Measurements from ENCODE around the gene ADARB1.
A peak's percentile ranks its signal among the peaks of the same experiment; 100 is the strongest.

The ADARB1 gene

GRCh38 chr21:45109831-45110492, 35.6 kb downstream of the ADARB1 start:
- peak; percentile 87 for DNase-seq (ENCODE audit: low spot score)
- TF ChIP-seq CTCF (IDR thresholded peaks at IDR 0.05; ENCODE audit: extremely low read depth, missing control alignments), result no peak

DNA sequence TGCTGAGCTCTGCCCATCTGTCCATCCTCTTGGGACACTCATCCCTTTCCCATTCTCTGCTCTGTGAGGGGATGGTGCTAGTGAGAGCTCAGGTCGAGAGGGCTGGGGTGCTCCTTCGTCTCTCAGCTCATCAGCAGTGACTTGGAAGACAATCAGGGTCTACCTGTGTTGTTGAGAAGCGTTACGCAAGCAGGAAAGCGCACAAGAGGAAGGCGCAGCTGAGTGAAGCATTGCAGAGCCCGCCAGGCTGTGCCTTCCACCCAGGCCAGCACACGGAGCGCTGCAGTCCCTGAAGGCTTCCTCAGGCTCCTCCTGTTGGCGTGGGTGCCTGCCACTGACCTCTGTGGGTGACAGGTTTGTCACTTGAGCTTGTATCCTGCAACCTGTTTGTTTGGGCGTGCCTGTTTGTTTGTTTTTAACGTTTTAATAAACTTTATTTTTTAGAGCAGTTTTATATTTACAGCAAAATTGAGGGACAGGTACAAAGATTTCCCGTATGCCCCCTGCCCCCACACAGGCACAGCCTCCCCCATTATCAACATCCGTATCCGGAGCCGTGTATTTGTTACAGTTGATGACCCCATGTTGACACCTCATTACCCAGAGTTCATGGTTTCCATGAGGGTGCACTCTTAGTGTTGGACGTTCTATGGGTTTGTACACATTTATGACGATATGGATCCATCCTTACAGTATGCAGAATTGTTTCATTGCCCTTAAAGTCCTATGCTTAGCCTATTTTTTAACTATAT, 36.7 kb downstream of the ADARB1 start:
- TF ChIP-seq CTCF (IDR thresholded peaks at IDR 0.05; ENCODE audit: extremely low read depth, missing control alignments), result no peak
- DNase-seq (ENCODE audit: low spot score), result no peak

DNA sequence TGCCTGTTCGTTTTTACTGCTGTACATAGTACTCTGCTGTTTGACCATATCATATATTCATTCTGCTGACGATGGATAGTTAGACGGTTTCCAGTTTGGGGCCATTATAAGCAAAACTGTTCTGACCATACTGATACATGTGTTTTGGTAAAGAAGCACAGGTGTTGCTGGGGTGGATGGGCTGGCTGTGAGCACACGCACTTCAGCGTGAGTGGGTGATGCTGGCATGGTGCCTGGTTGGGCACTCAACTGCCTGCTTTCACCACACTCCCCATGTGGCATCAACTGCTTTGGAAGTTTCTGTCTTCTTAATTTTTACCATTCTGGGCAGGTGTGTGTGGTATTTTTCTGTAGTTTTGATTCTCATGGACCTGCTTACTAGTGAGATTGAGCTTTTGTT, 37.3 kb downstream of the ADARB1 start:
- TF ChIP-seq CTCF (IDR thresholded peaks at IDR 0.05; ENCODE audit: extremely low read depth, missing control alignments), result no peak
- no peak for DNase-seq (ENCODE audit: low spot score)

DNA sequence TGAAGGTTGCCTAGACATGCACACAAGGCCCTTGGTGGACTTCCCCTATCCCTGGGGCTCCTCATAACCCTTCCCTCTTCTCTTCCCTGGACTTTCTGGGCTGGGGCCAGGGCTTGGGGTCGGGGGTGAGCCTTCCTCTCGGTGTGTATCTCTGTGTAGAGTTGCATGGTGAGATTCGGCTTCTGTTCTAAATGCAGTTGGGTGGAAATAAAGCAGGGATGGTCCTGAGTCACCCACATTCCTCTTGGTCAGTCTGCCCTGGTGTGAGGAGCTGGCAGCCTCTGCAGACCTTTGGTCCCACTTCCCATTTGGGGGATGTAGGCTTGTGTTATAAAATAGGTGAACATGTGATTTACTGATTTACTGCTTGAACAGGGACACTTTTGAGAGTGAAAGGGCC, 38.0 kb downstream of the ADARB1 start:
- DNase-seq (ENCODE audit: low spot score), result no peak
- TF ChIP-seq CTCF (IDR thresholded peaks at IDR 0.05; ENCODE audit: extremely low read depth, missing control alignments), result no peak

DNA sequence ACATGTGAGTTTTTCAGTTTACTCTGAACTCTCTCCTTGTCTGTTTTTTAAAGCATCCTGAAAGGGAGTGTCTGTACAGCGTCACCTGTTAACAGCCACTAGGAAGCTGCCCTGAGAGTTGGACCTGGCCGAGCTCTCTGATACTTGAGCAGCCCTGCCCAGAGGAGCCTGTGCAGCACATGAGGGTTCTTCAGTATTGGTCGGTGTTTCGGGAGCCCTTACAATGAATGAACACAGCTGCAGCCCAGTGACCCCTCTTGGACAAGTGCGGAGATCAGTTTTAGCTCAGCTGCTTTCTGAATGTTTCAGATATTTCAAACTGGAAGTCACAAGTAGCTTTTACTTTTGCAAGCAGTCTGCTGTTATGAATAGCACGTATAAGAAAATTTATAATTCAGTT, 39.2 kb downstream of the ADARB1 start:
- no peak for TF ChIP-seq CTCF (IDR thresholded peaks at IDR 0.05; ENCODE audit: extremely low read depth, missing control alignments)
- no peak for DNase-seq (ENCODE audit: low spot score)

- DNase-seq (ENCODE audit: low spot score), result no peak
- TF ChIP-seq CTCF (IDR thresholded peaks at IDR 0.05; ENCODE audit: extremely low read depth, missing control alignments), result no peak
Measured at GRCh38 chr21:45114072-45114471, 39.7 kb downstream of the ADARB1 start.

- no peak for TF ChIP-seq CTCF (IDR thresholded peaks at IDR 0.05; ENCODE audit: extremely low read depth, missing control alignments)
- no peak for DNase-seq (ENCODE audit: low spot score)
Measured at GRCh38 chr21:45114475-45114874, 40.1 kb downstream of the ADARB1 start.

All from GM20000 (cell line).